BLaER1 treated with 17β-estradiol and CSF1 and Interleukin-3, amounts not matched to agents 10 nM and 100 nM (cell line): Measurements from ENCODE around the gene ACOX3.

Source experiments
- H3K27ac ChIP-seq, 11 experiments: shearing (Covaris generic); formaldehyde crosslinking; 2 replicates each; pipeline ENCODE4 v1.8.1; 2022
- H3K27me3 ChIP-seq, 11 experiments: shearing (Covaris generic); formaldehyde crosslinking; 2 replicates each; pipeline ENCODE4 v1.8.1; 2022
- H3K36me3 ChIP-seq, 11 experiments: shearing (Covaris generic); formaldehyde crosslinking; 2 replicates each; pipeline ENCODE4 v1.8.1; 2022
- H3K4me1 ChIP-seq, 10 experiments: shearing (Covaris generic); formaldehyde crosslinking; 2 replicates each; pipeline ENCODE4 v1.8.1; 2022
- H3K4me2 ChIP-seq, 11 experiments: shearing (Covaris generic); formaldehyde crosslinking; 2 replicates each; pipeline ENCODE4 v1.8.1; 2022
- H3K4me3 ChIP-seq, 10 experiments: shearing (Covaris generic); formaldehyde crosslinking; 2 replicates each; pipeline ENCODE4 v1.8.1; 2022
- H3K9ac ChIP-seq, 11 experiments: shearing (Covaris generic); formaldehyde crosslinking; 2 replicates each; pipeline ENCODE4 v1.8.1; 2022
- H3K9me3 ChIP-seq, 11 experiments: shearing (Covaris generic); formaldehyde crosslinking; replicated peaks in 1 of 11; 2 replicates each; pipeline ENCODE4 v1.8.1; 2022
- H4K20me1 ChIP-seq, 11 experiments: shearing (Covaris generic); formaldehyde crosslinking; 2 replicates each; pipeline ENCODE4 v1.8.1; 2022
- Cebpa-rat ChIP-seq, 11 experiments: shearing (Covaris generic); IDR thresholded peaks; 2 replicates each; pipeline ENCODE4 v1.8.1; 2022

ACOX3 gene

DNA sequence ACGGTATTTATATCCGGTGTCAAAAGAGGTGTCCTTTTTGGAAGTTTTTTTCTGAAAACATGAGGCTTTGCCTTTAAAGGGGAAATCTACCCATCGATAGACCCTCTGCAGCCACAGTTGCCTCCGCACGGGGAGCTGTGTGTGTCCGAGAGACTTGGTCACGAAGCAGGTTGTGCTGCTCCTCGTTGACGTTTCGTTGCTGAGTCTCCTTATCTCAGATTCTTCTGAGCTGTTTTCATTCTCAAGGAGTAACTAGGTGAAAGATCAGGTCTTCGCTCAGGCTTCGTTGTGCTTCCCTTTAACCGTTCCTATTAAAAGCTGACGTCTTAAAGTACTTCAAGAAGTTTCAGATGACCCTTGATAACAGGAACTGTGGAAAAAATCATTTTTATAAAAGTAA lies 23.9 kb upstream of the ACOX3 start:
- Histone ChIP-seq H3K27ac (no peak overlapping the region), H3K36me3 (peaks cover 71 to 92% (median 86%) of the 10 kb centered on the region in 11 experiments), H3K27me3 (no peaks in the 10 kb centered on the region), H3K9ac (no peak overlapping the region), H3K4me3 (no peak overlapping the region), H3K4me1 (peaks cover 3 to 23% (median 11%) of the 10 kb centered on the region in 10 experiments; a peak in 16 of 20 replicates), H3K4me2 (no peak overlapping the region), H4K20me1 (peaks cover 9 to 72% (median 35%) of the 10 kb centered on the region in 11 experiments; a peak in 20 of 22 replicates), H3K9me3 (no peaks in the 10 kb centered on the region)
- TF ChIP-seq Cebpa-rat (IDR thresholded peaks at IDR 0.05), result no peak

GRCh38 chr4:8463811-8464210 lies 23.3 kb upstream of the ACOX3 start:
- Histone ChIP-seq H4K20me1 (peaks cover 3 to 66% (median 29%) of the 10 kb centered on the region in 11 experiments; a peak in 19 of 22 replicates), H3K4me2 (no peak overlapping the region), H3K27me3 (no peaks in the 10 kb centered on the region), H3K36me3 (peaks cover 77 to 98% (median 88%) of the 10 kb centered on the region in 11 experiments), H3K27ac (no peak overlapping the region), H3K9ac (no peak overlapping the region), H3K4me3 (no peak overlapping the region), H3K9me3 (no peaks in the 10 kb centered on the region), H3K4me1 (peaks cover 0 to 17% (median 5%) of the 10 kb centered on the region in 10 experiments; a peak in 15 of 20 replicates)
- no peak for TF ChIP-seq Cebpa-rat (IDR thresholded peaks at IDR 0.05)

DNA sequence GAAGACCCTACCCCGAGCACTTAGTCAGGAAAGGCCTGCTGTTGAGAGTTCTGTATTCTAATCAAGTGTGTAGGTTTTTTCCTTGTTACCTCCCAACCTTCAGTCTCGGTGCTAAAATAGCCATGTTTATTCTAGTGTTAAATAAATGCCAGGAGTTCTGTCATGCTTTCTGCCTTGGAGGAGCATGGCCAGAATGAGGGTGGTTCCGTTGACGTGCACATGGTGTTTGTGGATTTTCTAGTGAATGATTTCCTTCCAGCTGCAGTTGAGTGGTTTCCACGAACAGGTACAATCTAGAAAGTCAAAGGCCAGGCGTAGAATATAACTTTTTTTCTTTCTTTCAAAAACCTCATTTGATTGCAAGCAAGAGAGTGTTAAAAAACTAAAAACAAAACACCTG lies 21.1 kb upstream of the ACOX3 start:
- Histone ChIP-seq H3K27me3 (no peaks in the 10 kb centered on the region), H4K20me1 (peaks cover 0 to 46% (median 16%) of the 10 kb centered on the region in 11 experiments; a peak in 12 of 22 replicates), H3K27ac (no peak overlapping the region), H3K4me1 (peaks cover 0 to 6% (median 0%) of the 10 kb centered on the region in 10 experiments; a peak in 2 of 20 replicates), H3K4me2 (no peak overlapping the region), H3K9me3 (no peaks in the 10 kb centered on the region), H3K36me3 (peaks cover 81 to 100% (median 91%) of the 10 kb centered on the region in 11 experiments), H3K4me3 (no peak overlapping the region), H3K9ac (no peak overlapping the region)
- TF ChIP-seq Cebpa-rat (IDR thresholded peaks at IDR 0.05), result no peak

DNA sequence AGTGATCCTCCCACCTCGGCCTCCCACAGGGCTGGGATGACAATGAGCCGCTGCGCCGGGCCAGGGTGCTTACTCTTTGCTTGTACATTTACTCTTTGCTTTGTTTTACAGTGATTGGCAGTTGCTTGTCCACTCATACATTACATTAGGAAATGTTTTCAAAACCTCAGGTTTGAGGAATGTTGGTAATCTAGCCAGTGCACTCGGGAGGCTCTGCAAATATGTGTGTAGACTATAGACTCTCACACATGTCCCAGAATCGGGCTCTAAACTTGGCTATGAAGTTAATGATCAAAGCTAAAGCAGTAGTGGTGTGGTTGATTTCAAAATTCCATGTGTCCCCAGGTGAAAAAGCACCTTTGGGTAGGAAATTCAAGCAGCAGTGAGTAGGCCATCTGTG lies 20.6 kb upstream of the ACOX3 start:
- Histone ChIP-seq H3K27me3 (no peaks in the 10 kb centered on the region), H3K4me2 (no peak overlapping the region), H3K9ac (no peak overlapping the region), H3K27ac (no peak overlapping the region), H4K20me1 (peaks cover 0 to 42% (median 10%) of the 10 kb centered on the region in 11 experiments; a peak in 11 of 22 replicates), H3K9me3 (no peaks in the 10 kb centered on the region), H3K4me3 (no peak overlapping the region), H3K36me3 (peaks cover 81 to 100% (median 91%) of the 10 kb centered on the region in 11 experiments), H3K4me1 (peaks cover 0 to 6% (median 0%) of the 10 kb centered on the region in 10 experiments; a peak in 2 of 20 replicates)
- no peak for TF ChIP-seq Cebpa-rat (IDR thresholded peaks at IDR 0.05)

GRCh38 chr4:8459867-8460445 lies 19.4 kb upstream of the ACOX3 start:
- Histone ChIP-seq H3K27me3 (no peaks in the 10 kb centered on the region), H4K20me1 (peaks cover 0 to 39% (median 6%) of the 10 kb centered on the region in 11 experiments; a peak in 8 of 22 replicates), H3K9ac (no peak overlapping the region), H3K4me1 (peaks cover 0 to 6% (median 0%) of the 10 kb centered on the region in 10 experiments; a peak in 2 of 20 replicates), H3K9me3 (no peaks in the 10 kb centered on the region), H3K4me2 (no peak overlapping the region), H3K4me3 (no peak overlapping the region), H3K36me3 (peaks cover 80 to 100% (median 91%) of the 10 kb centered on the region in 11 experiments), H3K27ac (no peak overlapping the region)
- no peak for TF ChIP-seq Cebpa-rat (IDR thresholded peaks at IDR 0.05)

- Histone ChIP-seq H4K20me1 (peaks cover 0 to 30% (median 9%) of the 10 kb centered on the region in 11 experiments; a peak in 10 of 22 replicates), H3K27ac (no peak overlapping the region), H3K4me3 (no peak overlapping the region), H3K9ac (no peak overlapping the region), H3K4me1 (peaks cover 0 to 6% (median 0%) of the 10 kb centered on the region in 10 experiments; a peak in 2 of 20 replicates), H3K27me3 (no peaks in the 10 kb centered on the region), H3K9me3 (no peaks in the 10 kb centered on the region), H3K4me2 (no peak overlapping the region), H3K36me3 (peaks cover 87 to 100% (median 97%) of the 10 kb centered on the region in 11 experiments)
- TF ChIP-seq Cebpa-rat (IDR thresholded peaks at IDR 0.05), result no peak
Observed at GRCh38 chr4:8457646-8458252, 17.2 kb upstream of the ACOX3 start.

DNA sequence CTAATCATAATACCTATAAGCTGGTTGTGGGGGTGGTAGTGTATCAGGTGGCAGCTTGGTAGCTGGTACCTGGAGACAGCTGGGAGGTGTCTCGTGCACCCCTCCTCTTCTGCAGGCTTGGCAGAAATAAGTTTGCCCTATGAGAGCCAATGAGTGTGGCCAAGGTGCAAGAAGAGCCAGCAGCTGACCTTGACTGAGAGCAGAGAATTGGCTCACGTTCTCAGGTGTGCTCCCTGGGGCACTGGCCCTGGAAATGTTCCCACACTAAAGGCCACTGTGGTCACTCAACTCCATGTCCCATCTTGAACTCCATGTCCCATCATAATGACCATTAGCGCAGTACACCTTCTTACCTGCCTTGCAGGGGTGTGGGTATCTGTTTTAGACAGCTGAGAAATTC lies 13.4 kb upstream of the ACOX3 start:
- Histone ChIP-seq H3K4me1 (no peaks in the 10 kb centered on the region), H3K27ac (no peak overlapping the region), H3K9me3 (no peaks in the 10 kb centered on the region), H3K36me3 (peaks cover 91 to 100% (median 100%) of the 10 kb centered on the region in 11 experiments), H3K4me2 (no peak overlapping the region), H3K27me3 (no peaks in the 10 kb centered on the region), H3K9ac (no peak overlapping the region), H3K4me3 (no peak overlapping the region), H4K20me1 (peaks cover 0 to 20% (median 9%) of the 10 kb centered on the region in 11 experiments; a peak in 12 of 22 replicates)
- no peak for TF ChIP-seq Cebpa-rat (IDR thresholded peaks at IDR 0.05)

DNA sequence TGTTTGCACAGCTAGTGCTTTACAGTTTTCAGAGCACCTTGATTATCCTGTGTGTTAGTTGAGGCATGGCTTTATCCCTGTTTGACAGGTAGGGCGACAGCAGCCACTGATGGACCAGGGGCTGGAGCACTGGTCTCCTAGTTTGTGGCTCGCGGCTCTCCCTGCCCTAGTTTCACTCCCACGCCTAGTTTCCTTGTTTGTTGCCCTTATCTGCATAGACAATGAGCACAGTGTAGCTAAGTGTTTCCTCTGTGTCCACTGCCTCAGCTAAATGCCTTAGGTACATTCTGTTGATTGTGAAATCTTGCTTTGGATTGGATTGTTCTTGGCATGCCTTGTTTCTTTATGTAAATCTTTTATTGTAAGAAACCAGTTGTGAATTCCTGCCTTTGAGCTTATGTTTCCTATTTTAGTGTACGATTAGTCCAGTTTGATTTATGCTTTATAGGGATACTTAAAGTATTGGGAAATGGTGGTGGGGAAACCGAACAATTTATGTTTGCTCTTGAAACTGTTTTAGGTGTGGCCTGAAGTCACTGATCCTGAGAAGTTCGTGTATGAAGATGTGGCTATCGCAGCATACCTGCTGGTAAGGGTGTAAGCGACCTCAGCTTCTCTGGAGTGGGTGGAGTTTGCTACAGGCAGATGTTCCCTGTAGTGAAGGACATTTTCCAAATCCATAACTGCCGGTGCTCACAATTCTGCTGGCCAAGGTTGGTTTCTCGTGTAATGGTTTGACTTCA lies 11.1 kb upstream of the ACOX3 start:
- Histone ChIP-seq H3K27me3 (no peaks in the 10 kb centered on the region), H3K9me3 (no peaks in the 10 kb centered on the region), H3K36me3 (peaks cover 93 to 100% (median 99%) of the 10 kb centered on the region in 11 experiments), H3K4me2 (no peak overlapping the region), H4K20me1 (peaks cover 0 to 43% (median 31%) of the 10 kb centered on the region in 11 experiments; a peak in 14 of 22 replicates), H3K4me3 (no peak overlapping the region), H3K4me1 (no peaks in the 10 kb centered on the region), H3K9ac (no peak overlapping the region), H3K27ac (no peak overlapping the region)
- TF ChIP-seq Cebpa-rat (IDR thresholded peaks at IDR 0.05), result 0 out of 22 replicates have a peak, but pooled peaks of 1 of the 11 experiments have one; percentile 34

DNA sequence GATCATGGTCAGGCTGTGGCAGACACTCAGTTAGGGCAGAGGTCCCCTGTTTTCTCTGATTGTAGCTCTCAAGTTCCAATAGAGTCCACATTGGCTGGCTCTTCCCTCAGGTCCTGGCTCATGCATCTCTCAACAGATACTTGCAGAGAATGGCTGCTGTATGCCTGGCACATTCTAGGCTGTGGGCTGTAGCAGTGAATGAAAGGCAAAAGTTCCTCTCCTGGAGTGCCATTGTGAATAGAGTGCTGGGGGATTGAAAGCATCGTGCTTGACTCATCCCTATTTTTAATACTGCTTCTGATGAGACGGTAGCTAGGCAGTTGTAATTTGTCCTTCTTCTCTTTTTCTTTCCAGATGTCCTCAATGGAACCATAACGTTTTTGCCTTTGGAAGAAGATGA lies 5.6 kb upstream of the ACOX3 start:
- peaks cover 11 to 90% (median 74%) of the 10 kb centered on the region in 11 experiments; a peak in 19 of 22 replicates for H4K20me1 ChIP-seq
- peaks cover 21 to 28% (median 24%) of the 10 kb centered on the region in 10 experiments for H3K4me1 ChIP-seq
- no peak overlapping the region for H3K9ac ChIP-seq
- no peak for TF ChIP-seq Cebpa-rat (IDR thresholded peaks at IDR 0.05)
- no peaks in the 10 kb centered on the region for H3K9me3 ChIP-seq
- H3K4me2 ChIP-seq, result no peak overlapping the region
- H3K36me3 ChIP-seq, result peaks cover 51 to 80% (median 65%) of the 10 kb centered on the region in 11 experiments
- H3K27ac ChIP-seq, result no peak overlapping the region
- no peaks in the 10 kb centered on the region for H3K27me3 ChIP-seq
- H3K4me3 ChIP-seq, result no peak overlapping the region
